Temporal lobe (tissue), 2 donors: ENCODE data around the gene SRCAP. TPM values are rescaled to one million over a fixed set of nuclear protein-coding genes. Genes with fewer than 3 reads are reported as not detected.
A peak's percentile ranks its signal among the peaks of the same experiment; 100 is the strongest.

Experiments
- small RNA-seq: library from RNA; depleted of rRNA; stranded (forward); fragments of <200 nt; gene quantifications from one replicate; pipeline ENCODE3, GENCODE V24; 2014; ENCODE audit warnings: low replicate concordance
- total RNA-seq: library from RNA; depleted of rRNA; stranded (reverse); fragments of >200 nt; gene quantifications from one replicate; pipeline ENCODE4 v1.2.3, GENCODE V29; 2014

Gene SRCAP
- total RNA-seq, 1 donor from 2014 or later: 25.3 TPM

Small RNAs within 50 kb of the gene (small RNA-seq; reads per million reads assigned to genes)
- not detected for gene RNU6-1043P
- gene RNU6-416P: not detected
- 1.1 reads per million, percentile 77 among the genes with 10 or more reads in this experiment for gene SNORA30

Other genes starting within 250 kb of the SRCAP start
- gene ITGAL, start 226.4 kb upstream of the SRCAP start, total RNA-seq: 1.2 TPM
- 16.5 TPM for gene ZNF768, start 172.6 kb upstream of the SRCAP start, total RNA-seq
- gene ZNF747, start 164.3 kb upstream of the SRCAP start, total RNA-seq: 8.6 TPM
- 9.1 TPM for gene ZNF764, start 140.8 kb upstream of the SRCAP start, total RNA-seq
- 7.4 TPM for gene ZNF688, start 127.5 kb upstream of the SRCAP start, total RNA-seq
- 13.5 TPM for gene ZNF785, start 113.5 kb upstream of the SRCAP start, total RNA-seq
- gene ZNF689, start 88.8 kb upstream of the SRCAP start, total RNA-seq: 8.1 TPM
- 13.3 TPM for gene PRR14, start 48.2 kb upstream of the SRCAP start, total RNA-seq
- 14.3 TPM for gene FBRS, start 40.7 kb upstream of the SRCAP start, total RNA-seq
- gene PHKG2, start 49.3 kb downstream of the SRCAP start, total RNA-seq: 8.4 TPM
- 1.7 TPM for gene CFAP119, start 62.9 kb downstream of the SRCAP start, total RNA-seq
- gene RNF40, start 63.2 kb downstream of the SRCAP start, total RNA-seq: 64.4 TPM
- 12.3 TPM for gene ZNF629, start 88.0 kb downstream of the SRCAP start, total RNA-seq
- gene BCL7C, start 194.9 kb downstream of the SRCAP start, total RNA-seq: 27.0 TPM
- gene CTF1, start 197.4 kb downstream of the SRCAP start, total RNA-seq: under 0.01 TPM
- 42.3 TPM for gene FBXL19, start 224.4 kb downstream of the SRCAP start, total RNA-seq
- 2.7 TPM for gene ORAI3, start 249.9 kb downstream of the SRCAP start, total RNA-seq